Measurements from ENCODE around the gene FCF1.
"Not testable (repeated sequence)": the region's sequence is repeated elsewhere in the genome, so short reads cannot be mapped to it uniquely, and the experiment has no call there.

Gene FCF1

DNA sequence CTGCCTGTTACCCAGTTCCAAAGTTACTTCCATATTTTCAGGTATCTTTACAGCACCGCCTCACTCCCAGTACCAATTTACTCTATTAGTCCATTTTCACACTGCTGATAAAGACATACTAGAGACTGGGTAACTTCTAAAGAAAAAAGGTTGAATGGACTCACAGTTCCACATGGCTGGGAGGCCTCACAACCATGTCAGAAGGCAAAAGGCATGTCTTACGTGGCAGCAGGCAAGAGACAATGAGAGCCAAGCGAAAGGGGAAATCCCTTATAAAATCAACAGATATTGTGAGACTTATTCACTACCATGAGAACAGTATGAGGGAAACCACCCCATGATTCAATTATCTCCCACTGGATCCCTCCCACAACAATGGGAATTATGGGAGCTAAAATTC, 9.9 kb upstream of the FCF1 start:
- DNase-seq = no peak

DNA sequence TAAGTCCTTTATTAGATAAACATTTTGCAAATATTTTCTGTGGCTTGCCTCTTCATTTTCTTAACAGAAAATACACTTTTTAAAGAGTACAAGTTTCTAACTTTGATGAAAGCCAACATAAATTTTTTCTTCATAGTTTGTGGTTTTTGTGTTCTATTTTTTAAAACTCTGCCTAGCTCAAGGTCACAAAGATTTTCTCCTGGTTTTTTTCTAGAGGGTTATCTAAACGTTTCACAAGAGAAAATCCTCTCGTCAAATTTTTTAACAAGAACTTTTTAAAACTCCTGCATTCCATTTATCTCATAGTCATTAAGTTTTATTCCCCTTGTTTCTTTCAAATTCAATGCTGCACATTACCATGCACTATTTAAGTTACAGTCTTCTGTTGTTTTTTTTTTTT, 8.3 kb upstream of the FCF1 start:
- DNase-seq = no peak

DNA sequence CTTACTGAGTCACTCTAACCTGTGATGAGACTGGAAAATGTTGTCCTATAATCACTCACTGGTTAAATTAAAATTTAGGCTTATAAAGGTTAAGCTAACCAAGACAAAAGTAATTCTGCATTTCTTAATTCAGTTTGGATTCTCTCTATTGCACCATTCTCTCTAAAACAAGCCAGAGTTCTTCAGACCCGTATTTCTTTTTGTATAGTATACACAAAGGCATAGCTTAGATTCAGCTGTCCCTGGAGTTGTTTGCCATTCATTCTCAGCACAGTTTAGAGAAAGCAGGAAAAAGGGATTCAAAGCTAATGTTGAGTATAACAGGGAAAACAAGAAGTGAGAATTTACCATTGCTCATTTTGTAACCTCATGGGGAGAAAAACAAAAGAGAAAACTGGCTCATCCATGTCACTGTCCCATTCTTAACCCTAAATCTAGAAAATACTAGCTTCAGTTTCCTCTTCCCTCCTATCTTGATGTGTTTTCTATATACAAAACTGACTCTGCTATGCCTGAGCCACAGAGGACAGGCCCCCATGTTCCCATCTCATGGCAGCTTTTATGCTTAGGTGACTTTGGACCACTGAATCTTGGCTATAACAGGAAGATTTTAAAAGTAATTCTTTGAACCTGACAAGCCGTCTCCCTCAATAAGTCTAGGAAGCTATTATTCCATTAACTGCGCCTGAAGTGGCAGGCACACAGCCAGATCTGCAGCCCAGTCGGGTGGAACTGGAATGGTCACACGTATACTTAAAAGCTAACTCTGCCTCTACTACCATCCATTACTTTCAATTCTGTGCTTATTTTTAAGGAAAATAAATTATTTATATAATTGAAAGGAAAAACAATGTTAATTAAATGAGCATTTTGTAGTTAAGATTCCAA, 7.1 kb upstream of the FCF1 start:
- no peak for DNase-seq

DNA sequence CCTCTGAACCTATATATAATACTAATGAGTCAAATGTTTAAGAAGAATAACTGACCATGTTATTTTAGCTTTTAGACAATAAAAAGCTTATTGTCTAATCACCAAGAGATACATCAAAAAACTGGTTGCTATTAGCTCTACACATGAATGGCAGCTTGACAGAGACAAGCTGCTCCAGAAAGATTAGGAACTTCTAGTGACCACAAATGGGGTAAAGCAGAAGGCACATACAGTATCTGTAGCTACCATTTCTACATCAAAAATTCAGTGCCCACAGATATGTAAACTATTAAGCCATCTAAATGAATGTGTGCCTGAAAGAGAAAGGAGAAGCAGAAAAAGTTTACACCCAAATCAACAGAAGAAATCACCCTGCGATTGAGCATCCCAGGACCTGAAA, 2.5 kb upstream of the FCF1 start:
- no peak for DNase-seq

DNA sequence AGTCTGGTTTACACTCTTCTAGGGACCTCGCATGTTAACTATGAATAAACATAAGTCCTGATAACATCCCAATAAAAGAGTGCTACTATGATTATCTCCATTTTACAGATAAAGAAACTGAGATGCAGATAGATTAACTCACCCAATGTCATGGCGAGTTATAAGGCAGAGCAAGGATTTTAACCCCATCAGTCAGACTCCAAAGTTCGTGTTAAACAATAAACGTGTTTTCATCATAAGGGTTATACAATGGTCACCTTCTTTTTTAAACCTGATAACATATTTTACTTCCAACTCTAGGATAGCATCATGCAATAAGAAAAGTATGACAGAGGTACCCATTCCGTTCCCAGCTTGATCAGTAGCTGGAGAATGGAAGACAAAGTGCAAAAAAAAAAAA, 1.3 kb upstream of the FCF1 start:
- no peak for DNase-seq

DNA sequence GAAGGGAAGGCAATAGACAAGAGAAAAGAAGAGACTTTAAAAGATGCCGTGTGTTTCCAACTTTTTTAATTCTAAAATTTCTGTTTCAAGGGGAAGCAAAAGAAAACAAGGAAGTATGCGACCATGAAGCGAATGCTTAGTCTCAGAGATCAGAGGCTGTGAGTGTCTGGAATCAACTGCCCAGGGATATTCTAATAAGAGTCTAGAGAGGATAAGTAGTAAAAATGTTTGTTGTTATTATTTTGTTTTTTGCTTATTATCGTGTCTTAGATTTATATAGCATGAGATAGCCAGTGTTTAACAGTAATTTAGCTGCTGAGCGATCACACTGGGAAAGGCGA, 421 bp downstream of the FCF1 start:
- DNase-seq = no peak

DNA sequence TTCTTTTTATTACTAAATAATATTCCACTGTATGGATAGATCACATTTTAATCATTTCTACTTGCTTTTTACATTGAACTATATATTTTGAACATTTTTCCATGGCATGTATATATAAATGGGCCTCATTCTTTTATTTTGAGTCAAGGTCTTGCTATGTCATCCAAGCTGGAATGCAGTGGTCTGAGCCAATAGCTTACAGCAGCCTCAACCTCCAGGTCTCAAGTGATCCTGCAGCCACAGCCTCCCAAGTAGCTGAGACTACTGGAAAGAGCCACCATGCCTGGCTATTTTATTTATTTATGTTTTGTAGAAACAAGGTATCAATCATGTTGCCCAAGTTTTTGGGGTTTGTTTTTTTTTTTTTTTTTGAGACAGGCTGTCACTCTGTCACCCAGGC, 7.6 kb downstream of the FCF1 start:
- DNase-seq = no peak

DNA sequence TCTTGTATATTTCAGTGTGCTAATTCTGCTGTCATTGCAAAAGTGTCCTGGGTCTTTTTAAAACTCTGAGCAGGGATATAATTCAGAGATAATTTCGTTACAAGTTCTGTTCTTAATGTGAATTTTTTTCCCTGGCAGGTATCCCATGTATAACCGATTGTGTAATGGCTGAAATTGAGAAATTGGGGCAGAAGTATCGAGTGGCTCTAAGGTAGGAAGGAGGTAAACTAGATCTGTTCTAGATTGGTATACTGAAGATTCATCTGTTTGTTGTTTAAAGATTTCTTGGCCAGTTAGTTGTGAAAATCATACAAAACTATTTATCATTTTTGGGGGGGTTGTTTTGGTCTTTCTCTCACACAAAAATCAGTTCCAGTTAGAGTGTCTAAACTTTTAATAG, 10.2 kb downstream of the FCF1 start:
- DNase-seq = no peak

DNA sequence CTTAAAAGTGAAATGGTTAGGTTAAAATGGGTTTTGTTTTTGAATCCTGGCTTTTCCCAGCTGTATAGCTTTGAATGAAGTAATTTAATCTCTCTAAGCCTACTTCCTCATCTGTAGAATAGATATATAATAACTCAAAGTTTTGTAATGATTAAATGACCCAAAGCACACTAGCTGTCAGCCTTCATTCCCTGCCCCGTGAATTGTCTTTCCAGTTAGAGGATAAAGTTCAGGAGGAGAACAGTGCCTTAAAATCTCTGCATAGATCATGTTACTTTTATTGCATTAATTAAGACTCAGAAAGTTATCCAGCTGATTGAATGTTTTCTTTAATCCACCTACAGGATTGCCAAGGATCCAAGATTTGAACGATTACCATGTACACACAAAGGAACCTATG, 19.4 kb downstream of the FCF1 start:
- no peak for DNase-seq

DNA sequence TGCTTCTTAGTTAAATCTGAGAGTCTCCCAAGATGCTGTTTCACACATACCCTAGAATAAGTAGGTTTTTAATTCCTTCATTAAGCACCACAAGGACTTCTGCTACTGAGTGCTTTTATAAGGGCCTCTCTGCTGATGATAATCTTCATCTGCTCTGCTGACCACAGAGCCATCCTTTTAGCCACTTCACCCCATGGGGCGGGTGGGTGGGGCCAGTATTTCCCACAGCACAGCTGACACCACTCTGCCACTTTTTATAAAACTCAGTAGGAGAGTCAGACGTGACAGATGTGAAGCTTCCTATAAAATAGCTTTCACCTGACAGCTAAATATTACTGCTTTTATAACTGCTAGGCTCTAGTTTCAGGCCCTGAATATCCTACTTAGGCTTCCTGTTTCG, 20.3 kb downstream of the FCF1 start:
- DNase-seq = no peak

DNA sequence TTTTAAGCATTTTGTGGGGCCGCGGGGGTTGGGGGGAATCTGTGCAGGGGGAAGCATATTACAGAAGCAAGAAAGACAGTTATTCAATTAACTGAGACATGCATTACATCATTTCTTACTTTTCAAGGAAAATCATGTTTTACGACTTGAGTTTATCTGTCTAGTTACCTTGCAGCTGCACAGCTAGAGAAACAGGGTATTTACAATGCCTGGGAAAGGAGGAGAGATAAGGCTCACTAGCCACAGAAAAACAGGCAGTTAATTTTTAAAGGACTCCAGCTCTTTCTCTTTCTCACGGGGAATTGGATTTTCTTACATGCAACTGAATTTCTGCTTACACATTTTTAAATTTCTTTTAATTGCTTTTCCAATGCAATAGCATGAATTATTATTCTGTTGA, 22.2 kb downstream of the FCF1 start:
- DNase-seq = no peak

DNA sequence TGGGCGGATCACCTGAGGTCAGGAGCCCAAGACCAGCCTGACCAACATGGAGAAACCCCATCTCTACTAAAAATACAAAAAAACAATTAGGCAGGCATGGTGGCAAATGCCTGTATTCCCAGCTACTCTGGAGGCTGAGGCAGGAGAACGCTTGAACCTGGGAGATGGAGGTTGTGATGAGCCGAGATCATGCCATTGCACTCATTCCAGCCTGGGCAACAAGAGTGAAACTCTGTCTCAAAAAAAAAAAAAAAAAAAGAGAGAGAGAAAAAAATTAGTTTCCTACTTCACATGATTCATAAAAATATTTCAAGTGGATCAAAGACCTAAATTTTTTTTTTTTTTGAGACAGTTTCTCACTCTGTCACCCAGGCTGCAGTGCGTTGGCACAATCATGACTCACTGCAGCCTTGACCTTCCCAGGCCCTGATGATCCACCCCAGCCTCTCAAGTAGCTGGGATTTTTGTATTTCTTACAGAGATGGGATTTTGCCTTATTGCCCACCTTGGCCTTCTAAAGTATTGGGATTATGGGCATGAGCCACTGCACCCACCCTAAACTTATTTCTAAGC, 24.9 kb downstream of the FCF1 start:
- DNase-seq = no peak

DNA sequence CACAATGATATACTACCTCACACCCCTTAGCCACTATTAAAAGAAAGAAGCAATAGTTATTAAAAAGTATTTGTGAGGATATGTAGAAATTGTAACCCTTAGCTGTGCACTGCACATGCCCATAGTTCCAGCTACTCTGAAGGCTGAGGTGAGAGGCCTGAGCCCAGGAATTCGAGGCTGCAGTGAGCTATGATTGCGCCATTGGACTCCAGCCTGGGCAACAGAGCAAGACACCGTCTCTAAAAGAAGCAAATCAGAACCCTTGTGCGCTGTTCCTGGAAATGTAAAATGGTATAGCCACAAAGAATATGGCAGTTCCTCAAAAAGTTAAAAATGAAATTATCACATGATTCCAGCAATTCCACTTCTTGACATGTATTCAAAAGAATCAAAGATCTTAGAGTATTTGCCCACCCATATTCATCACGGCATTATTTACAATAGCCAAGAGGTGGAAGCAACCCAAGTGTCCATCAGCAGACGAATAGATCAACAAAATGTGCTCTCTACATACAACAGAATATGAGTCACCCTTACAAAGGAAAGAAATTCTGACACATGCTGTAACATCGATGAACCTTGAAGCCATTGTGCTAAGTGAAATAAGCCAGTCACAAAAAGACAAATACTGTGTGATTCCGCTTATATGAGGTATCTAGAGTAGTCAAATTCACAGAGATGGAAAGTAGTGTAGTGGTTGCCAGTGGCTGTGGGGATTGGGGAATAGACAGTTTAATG, 26.5 kb downstream of the FCF1 start:
- DNase-seq = no peak

DNA sequence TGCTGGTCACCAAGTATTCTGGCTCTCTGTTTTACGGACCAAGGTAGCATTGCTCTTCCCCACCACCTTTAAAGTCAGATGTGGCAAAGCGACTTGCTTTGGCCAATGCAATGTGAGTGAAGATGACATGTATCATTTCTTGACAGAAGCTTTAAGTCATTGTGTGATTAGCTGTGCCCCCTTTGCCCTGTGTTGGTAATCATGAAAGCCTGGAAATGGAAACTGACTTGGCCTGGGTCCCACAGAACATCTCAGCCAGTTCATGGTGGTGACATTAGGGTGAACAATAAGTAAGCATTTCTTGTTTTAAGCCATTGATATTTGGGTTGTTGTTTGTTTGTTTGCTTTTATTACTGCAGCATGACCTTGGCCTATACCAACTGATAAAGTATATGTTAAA, 34.3 kb downstream of the FCF1 start:
- no peak for DNase-seq

DNA sequence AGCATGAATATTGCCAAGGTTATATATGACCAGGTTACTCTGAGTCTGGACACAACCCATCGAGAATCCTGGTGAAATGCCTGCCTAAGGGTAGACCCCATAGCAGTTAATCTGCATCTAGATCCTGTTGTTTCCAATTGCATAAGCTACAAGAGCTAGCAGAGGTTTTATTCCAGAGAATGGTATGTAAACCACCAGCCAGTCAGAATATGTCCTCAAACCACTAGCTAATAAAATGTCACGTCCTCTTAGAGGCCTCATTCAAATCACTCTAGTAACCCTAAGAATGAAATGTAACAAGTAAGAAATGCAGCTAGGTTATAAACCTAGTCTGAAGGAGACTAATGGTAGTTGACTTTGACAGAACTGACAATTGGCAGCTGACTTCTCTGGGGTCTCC, 41.2 kb downstream of the FCF1 start:
- no peak for DNase-seq

DNA sequence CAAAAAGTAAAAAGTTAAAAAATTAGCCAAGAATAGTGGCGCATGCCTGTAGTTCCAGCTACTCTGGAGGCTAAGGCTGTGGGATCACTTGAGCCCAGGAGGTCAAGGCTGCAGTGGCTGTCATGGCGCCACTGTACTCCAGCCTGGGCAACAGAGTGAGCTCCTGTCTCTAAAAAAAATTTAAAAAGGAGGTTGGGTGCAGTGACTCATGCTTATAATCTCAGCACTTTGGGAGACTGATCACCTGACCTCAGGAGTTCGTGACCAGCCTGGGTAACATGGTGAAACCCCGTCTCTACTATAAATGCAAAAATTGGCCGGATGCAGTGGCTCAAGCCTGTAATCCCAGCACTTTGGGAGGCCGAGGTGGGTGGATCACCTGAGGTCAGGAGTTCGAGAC, 42.0 kb downstream of the FCF1 start:
- no peak for DNase-seq

DNA sequence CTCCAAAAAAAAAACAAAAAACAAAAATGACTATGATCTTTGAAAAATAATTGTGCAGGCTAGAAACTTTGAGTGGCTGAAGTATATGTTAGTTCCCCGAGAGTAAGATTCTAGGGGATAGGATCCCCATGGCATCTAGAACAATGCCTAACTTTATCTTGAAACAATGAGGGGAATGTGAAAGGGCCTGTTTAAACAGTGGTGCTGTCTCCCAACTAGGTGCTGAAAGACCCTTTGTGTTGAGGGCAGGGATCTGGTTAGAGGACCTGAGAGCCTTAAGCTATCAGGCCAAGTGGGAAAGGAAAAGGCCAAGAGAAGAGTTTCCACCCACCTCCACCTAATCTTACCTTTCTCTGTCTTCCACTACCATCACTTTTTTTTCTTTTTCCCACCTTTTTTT, 43.4 kb downstream of the FCF1 start:
- DNase-seq = no peak

DNA sequence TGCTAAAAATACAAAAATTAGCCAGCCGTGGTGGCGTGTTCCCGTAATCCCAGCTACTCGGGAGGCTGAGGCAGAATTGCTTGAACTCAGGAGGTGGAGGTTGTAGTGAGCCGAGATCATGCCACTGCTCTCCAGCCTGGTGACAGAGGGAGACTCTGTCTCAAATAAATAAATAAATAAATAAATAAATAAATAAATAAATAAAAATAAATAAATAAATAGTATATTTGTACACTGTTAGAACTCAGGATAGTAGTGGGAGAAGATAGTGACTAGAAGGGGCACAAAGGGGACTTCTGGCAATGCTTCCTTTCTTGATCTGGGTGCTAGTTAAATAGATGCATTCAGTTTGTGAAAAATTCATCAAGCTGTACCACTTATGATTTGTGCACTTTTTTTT, 45.6 kb downstream of the FCF1 start:
- not testable (repeated sequence) for DNase-seq

DNA sequence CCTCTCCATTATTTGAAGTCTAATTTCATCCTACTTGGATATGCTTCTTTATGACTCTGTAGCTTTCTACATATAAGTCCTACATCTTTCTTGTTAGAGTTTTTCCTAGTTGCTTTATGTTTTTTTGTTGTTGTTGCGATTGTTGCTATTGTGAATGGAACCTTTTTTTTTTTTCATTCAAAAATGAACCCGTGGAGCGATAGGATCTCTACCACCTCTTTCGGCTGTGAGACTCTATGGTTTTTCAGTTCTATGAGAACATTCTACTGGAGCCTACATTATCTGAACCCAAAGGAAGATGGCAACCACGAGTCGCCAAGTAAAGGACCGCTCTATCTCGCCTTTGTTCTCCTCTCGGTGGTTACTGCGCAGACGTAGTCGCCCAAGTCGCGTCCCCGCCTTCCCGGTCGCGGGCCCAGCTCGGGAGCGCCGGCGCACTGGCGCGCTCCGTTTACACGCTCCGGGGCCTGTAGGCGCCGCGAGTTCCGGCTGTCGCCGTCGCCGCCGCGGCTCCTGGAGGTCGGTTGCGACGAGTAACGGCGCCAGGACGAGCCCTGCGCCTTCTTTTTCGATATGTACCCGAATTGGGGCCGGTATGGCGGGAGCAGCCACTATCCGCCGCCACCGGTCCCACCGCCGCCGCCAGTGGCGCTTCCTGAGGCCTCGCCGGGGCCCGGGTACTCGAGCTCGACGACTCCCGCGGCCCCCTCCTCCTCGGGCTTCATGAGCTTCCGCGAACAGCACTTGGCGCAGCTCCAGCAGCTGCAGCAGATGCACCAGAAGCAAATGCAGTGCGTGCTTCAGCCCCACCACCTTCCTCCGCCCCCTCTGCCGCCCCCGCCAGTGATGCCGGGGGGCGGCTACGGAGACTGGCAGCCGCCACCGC, 50.2 kb downstream of the FCF1 start, which contains the start of gene YLPM1:
Gene YLPM1 (plus strand): TSS at position 400 of the 886 bp plus-strand sequence. CDS start 174 bp downstream, at position 574.
- DNase-seq = peak; percentile 89

DNA sequence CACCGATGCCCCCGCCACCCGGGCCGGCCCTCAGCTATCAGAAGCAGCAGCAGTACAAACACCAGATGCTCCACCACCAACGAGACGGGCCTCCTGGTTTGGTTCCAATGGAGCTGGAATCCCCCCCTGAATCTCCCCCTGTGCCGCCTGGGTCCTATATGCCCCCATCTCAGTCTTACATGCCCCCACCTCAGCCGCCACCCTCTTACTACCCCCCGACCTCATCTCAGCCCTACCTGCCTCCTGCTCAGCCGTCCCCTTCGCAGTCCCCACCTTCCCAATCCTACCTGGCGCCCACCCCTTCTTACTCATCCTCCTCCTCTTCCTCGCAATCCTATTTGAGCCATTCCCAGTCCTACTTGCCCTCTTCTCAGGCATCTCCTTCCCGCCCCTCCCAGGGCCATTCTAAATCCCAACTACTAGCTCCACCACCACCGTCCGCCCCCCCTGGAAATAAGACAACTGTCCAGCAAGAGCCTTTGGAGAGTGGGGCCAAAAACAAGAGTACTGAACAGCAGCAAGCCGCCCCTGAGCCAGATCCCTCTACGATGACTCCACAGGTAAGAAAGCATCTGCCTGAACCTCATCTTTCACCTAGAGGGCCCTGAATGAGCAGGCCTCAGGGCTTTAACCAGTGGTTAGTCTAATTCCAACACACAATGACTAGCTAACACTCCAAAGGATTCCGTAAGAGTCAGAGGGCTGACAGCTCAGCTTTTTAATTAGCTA, 51.0 kb downstream of the FCF1 start:
- DNase-seq = peak; percentile 13

DNA sequence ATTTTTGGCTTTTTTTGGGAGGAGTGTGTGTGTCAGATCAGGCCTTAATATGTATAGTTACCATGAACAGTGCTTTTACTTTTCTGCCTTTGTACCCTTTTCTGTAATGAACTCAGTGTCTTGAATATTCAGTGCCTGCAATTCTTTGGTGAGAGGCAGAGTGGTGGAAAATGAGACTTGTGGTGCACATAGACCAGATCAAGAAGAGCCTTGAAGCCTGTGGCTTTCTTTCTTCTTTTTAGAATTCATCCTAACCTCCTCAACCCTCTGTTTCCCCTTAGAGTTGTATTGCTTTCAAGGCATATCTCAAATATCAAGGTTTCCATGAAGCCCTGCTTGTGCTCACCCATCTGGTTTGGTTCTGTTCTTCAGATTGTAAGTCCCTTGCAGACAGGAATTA, 52.8 kb downstream of the FCF1 start:
- no peak for DNase-seq

DNA sequence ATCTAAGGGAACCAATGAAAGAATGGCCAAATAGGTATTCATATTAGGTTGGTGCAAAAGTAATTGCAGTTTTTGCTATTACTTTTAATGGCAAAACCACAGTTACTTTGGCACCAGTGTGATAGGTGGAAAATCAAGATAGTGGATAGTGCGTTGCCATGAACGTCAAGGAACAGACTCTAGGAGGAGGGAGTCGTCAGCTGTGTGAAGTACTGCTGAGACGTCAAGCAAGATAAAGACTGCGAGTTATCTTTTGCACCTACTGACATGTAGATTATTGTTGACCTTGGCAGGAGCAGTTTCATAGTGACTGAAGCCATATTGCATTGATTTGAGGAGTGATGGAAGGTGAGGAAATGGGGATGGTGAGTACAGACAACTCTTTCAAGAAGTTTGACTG, 58.5 kb downstream of the FCF1 start:
- DNase-seq = no peak

Data from activated CD4-positive, alpha-beta T cell treated with anti-CD3 and anti-CD28 coated beads, Interleukin-2, amount 50 U/mL, for 1 hour (primary cell).